Measurements from ENCODE around the gene ANKRD44.

Gene ANKRD44

DNA sequence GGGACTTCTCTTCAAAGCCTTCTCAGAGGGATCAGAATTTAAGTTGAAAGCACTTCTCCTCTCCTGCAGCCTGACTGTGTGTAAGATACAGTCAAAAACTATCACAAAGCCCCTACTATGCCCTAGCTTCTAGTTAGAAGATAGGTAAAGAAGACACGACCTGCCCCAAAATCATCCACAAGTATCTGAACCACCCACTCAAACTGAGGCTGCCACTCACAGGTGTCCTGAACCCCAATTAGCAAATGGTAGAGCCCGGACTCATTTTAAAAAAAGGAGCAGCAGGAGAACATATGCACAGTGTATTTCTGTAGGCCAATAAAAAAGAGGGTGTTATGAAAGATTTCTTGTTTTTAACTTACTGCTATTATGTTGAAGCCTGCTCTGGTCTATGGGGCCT lies 74.4 kb downstream of the ANKRD44 start:
- DNase-seq = no peak

DNA sequence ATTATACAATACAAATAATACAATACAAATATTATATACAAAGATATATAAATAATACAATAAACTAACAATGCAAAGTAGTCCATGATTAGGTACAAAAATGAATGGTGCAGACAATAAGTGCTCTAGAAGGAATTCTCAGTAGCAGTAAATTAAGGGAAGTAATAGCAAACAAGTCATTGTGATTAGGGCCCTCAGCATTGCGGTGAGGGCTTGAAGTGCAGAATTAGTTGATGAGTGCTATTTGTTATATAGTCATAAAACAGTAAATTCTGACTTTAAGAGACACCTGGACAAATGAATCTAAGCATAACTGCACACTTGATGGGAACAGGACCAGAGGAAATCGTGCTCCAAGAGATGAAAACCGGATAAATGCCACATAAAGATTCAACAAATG lies 74.9 kb downstream of the ANKRD44 start:
- no peak for DNase-seq

DNA sequence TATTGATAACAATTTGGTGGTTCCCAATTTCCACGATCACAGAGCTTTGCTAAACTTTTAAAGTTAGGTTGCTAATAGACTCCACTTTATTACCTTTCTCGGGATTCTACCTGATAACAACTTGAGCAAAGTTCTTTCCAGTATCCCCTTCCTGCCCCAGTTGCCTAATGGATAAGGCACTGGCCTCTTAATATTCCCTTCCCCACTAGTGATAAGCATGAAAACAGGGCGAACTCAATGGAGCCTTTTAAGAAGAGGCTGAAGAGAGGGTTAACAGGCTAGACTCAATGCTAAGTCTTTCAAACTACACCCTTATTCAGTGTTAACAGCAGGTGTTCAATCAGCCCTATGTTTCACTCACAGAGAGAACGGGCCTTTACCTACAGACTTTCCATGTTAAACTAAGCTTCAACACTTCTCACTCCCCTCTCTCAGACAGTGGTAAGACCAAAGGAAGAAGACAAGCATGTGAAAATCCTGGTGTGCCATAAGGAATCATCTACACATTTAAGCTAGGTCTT lies 75.8 kb downstream of the ANKRD44 start:
- DNase-seq = no peak

DNA sequence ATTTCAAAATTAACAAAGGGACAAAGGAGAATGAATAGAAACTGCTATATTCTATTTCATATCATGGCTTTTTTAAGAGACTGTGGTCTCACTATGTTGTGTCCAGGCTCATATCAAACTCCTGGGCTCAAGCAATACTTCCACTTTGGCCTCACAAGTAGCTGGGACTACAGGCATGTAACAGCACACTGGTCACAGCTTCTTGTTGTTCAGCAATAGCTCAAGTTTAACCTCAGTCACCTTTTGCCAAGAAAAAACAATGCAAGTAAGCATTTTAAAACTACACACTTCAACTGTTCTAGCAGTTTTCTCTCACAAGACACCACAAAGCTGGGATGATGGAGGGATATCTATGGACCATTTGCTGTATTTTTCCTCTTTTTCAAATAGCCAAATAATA lies 77.1 kb downstream of the ANKRD44 start:
- DNase-seq = no peak

DNA sequence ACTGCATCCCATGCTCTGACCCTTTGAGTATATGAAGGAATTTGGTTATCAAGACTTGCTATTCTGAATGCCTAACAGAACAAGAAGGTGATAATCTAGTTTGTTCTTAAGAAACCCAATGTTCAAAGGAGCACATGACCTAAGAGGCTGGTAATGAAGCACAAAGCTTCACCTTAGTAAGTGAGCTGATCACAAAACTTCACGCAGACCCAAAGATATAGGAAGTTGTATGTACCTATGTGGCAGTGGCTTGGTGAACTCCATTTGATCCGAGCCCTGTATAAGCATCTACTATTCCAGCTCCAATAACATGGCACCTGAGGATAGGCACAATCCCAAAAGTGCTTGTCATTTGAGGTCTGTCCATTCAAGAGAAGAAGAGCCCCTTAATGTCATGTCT lies 78.6 kb downstream of the ANKRD44 start:
- DNase-seq = no peak

DNA sequence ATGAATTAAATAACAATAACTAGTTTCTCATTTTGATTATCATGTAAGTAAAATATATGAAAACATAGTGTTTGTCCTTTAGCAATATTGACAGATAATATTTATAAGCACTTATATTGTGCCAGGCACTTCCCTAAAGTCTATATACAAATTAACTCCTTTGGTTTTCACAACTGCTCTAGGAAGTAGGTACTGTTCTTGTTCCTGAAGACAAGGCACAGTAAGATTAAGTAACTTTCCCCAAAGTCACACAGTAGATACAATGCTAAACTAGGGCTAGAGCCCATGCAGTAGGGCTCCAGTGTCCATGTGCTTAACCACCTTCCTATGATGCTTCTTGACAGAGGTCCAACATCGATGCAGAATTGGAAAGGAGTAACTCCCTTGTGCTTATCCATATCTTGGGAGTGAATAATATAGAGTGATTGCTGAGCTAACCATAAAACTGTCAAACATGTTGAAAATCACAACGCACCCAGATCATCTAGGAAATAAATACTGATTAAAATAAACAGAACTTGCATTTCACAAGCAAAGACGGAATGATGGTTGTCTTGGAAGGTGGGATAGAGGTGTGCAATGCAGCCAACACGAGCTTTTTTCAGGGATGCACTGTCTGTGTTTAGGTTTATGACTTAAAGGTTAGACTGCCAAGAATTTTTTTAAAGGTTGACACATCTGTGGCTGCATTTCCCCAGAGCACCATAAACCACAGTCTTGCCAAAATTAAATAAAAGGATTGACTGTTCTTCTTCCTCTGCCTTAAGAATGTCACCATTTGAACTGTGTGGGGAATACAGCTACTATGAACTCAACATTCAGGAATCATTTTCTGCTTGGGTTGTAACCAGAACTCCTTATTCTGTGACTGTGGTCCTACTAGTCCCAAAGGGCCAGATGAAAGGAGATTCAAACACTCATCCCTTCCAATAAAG lies 80.8 kb downstream of the ANKRD44 start:
- DNase-seq = no peak

DNA sequence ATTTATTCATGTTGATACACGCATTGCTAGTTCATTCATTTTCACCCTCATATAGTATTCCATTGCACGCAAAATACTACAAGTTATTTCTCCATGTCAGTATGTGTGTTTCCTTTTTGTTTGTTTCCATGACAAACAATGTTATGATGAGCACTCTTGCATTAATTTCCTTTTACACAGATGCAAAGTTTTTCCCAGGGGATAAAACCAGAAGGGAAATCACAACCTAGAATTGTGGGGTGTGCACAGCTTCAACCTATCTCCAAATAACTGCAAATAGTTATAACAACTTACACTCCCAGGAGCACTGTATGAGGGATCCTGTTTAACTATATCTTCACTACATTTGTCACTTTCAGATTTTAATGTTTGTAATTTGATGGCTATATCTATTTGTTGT lies 87.1 kb downstream of the ANKRD44 start:
- DNase-seq = no peak

DNA sequence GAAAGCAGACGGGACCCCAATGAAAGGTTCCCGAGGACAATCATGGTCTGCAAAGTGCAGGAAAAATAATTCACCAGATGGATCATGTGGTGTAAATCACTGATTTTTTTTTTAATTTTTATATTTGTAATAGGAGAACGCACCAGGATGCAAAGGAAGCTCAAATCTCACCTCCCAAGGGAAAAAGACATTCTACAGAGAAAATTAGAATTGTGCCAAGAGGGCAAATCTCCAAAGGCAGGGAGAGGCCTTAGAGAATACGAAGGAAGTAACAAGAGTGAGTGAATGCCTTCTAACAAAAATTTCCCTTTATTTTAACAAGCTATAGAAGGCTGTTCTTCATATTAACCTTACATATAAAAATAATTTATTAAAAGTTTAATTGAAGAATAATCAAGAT lies 90.9 kb downstream of the ANKRD44 start:
- no peak for DNase-seq

DNA sequence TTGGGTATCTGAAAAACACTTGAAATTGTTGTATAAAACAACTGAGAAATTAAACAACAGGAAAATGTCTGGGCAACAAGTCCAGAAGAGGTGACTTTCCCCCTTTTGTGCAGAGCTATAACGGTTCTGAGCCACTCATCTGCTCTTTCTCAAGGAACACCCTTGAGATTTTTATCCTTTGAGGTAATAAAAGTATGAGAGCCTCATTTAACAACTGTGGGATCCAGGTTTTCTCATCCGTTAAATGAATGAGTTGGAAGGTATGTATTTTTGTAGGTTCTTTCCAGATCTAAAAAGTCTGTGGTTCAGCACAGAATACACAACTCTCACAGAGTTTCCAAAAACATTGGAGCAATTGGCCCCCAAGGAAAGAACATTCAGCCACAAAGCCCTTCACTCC lies 93.0 kb downstream of the ANKRD44 start:
- DNase-seq = no peak

DNA sequence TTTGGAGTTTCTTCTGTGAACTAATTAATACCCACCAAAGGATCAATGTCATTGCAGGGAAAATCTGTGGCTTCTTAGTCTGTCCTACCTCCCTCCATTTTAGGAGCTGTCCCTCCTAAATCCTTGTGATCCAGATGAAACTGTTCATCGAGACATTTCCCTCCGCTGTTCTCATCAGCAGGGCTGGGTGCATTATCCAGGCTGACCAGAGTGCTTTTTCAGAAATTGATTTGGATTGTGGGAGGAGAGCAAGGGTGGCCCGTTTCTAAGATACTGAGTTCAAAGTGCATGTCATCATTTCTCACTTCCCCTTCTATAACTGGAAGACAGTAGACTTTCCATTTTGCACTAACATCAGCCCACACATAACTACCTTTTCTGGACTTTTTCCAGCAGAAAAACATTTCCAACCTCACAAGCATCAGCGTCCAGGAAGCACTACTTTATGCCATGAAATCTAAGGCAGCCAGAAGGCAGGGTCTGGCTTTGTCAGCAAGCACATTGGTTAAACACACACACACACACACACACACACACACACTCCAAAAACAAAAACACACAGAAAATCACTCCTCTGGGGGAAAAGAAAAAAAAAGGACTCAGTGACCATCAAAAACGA lies 94.1 kb downstream of the ANKRD44 start:
- DNase-seq = no peak

DNA sequence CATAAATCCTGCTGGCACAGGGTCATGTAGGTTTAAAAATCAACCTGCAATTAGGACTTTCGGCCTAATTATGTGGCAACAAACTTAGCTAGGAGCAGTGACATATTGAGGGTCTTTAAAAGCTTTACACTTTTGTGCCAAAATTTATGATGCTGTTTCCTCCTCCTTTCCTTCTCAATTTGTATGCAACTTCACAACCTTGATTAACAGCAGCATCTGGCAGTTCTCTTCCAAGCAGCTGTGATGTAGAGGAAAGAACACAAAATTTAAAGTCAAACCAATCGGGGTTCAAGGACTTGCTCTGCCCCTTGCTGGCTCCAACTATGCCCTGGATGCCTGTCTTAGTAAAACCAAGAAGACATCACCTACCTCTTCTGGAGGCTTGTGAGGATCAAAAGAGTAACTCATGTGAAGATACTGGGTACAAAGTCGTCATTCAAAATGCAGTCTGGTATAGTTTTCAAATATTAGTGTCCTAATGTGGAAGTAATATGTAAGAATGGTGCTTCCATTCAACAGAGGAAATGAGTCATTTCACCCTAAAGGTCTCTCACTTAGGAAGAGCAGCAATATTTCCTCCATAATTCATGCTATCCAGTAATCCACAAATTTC lies 94.7 kb downstream of the ANKRD44 start:
- DNase-seq = no peak

DNA sequence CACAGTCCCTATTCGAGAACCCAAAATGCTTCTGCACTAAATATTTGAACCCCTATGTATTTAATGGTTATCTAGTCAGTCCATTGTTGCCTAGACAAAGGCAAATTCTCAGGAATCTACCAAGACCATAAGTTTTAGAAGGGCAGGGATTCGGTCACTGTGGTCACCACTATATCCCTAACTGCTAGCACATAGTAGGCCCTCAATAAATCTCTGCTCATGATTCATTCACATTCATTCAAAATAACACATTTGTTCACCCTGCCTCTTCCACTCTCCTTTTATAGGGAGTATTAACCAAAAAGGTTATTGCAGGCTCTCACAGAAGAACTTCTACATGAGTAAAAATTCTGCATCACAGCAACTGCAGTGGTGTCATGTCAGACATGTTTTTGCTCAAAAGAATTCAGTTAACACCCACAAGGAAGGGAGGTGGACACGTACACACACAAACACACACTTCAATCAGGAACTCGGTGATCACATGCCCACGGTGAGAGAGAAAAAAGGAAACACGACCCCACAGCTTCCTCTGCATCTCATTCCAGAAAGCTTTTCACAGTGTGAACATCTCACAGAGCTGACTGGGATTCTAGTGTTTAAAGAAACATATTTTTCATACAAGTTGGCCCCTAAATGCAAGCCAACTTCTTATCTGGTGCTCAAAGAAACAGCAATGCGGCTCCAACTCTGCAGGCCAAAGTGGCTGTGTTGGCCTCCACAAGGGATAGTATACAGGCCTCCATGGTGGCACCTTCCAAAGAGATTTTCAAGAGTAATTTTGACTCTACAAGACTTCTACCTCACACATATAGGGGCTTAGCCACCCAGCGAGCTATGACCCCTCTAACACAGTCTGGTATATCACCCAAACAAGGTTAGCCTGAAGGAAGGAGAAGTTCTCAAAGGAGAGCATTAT lies 98.0 kb downstream of the ANKRD44 start:
- no peak for DNase-seq

DNA sequence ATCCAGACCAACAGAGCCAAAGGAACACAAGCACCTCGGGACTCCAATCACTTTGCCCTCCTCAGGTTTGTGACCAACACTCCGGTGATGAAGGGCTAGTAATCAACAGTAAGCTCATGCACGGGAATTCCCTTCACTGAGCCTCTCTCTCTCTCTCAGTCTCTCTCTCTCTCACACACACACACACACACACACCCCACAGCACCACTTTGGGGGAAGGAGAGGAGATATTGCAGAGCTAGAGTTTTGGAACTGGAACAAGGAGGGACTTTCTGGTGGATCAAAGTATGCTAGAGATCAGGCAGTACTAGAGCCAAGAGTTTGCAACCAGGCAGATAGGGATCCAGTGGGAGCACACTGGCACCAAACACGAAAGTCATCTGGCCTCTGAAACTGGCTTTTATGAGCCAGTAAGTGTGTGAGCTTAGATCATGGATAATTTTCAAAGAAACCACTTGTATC lies 98.7 kb downstream of the ANKRD44 start:
- DNase-seq = no peak

DNA sequence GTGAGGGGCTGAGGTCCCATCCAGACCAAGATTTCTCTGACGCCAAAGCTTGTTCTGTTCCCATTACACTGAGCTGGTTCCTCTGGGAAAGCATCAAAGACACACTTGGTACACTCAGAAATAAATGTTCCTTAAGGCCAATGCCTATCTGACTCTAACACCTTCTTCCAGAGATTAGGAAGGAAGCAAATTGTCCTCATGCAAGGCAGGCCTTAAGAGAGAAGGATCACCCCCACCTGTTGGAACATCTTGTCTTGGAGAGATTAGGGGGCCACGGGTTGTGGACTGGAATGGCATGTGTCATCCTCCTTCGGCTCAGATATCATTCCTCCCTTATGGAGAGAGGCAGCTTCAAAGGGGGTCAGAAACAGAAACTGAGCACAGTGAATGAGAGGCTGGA lies 100.2 kb downstream of the ANKRD44 start:
- DNase-seq = no peak

DNA sequence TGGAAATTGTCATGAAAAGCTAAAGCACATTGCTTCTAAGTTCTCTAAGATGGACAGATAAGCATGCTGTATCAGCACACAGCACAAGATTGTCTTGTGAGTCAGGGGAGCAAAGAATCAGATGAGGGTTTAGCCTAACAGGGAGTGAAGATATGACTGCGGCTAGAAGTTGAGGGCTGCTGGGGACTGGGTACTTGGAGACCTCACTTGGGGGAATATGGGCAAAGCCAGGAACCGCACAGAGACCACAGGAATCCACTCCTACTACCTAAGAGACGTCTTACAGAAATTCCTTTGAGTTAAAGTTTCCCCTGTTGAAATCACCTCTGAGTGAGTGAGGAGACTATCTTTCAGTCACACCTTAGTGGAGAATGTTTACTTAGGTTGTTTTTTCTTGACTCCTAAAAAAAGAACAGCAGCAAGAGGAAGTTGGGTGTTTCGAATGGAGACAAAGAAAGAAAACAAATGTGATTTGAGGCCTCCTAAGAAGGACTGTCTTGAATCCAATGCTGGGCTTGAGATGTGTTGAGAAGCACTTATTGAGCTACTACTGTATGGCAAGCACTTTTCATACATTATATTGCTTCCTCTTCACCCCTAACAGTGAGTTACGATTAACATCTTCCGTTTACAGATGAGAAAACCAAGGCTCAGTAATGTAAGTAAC lies 100.7 kb downstream of the ANKRD44 start:
- no peak for DNase-seq

DNA sequence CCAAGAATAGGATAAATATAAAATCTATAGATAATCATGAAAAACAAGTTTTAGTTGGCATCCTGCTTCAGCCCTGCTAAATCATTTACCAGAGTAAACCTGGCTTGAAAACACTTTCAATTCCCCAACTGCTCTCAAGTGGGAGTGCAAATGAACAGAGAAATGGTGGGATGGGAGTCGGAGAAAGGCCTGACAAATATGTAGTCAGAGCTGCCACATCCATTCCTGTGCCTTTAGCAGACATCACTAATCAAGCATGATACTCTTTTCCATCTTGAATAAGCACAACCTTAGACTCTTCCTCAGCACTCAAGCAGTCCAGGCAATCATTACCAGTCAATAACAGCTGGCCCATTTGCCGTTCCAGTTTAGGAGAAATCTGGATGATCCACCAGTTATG lies 101.3 kb downstream of the ANKRD44 start:
- no peak for DNase-seq

DNA sequence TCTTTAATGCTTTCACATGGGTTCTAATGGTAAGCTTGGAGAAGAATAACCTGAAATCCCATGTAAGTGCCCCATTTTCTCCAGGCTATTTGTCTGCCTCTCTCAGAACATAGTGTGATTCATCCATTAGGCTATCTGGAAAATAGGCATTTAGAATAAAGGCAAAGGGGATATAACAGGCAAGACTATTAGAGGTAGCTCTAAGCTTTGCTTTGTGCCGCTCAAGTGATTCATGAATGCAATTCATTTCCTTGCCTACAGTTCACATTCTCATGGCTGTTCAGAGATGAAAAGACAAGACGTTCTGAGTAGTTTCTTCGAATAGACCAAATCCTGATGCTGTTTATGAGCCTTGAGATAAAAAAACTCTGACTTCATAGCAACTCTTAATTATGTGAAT lies 101.7 kb downstream of the ANKRD44 start:
- DNase-seq = no peak

DNA sequence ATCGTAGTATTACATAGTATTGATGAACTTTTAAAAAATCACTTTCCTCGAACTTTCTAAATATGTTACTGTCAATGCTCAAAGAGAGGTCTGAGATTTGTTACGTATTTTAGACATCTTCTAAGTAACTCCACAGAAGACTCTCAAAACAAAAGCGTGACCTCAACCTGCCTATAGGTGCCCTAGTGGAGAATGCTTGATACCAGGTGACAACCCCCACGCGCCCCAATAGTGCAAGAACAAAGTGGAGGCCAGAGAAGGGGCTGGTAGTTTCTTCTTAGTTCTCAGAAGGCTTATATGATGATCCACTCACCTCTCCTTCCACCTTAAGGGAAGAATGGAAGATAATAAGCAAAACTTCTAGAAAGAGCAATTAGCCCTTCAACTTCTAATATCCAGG lies 102.6 kb downstream of the ANKRD44 start:
- DNase-seq = no peak

DNA sequence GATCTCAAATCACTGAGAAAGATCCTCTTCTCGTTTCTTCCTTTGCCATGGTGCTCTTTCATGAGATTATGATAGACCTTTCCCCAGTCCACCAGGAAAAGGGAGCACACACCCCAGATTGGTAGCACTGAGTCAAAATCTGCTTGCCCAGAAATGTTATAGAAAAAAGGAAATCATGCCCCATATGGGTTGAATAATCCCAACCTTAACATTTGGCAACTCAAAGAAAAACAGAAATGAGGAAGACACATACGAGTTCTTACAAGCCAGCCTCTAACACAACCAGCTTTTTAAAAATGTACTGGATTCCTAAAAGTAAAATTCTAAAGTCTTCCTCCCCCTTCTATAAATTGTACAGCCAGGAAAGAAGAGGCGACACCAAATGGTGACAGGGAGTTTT lies 103.0 kb downstream of the ANKRD44 start:
- DNase-seq = no peak

DNA sequence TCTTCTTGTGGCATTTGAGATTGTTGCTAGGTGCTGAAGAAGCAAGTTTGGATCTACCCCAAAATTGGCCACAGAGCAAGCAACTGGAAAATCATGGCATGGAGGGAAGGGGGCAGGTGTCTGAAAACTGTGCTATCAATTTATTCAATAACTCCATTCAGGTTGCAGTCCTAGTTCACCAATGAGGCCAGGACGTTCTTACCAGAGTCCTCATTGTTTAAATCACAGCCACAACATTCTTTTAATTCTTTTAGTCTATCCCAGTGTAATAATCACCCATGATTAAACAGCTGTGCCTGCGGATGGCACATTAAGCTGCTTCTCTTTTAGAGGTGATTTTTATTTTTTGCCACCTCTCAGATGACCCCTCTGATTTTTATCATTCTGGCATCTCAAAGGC lies 103.5 kb downstream of the ANKRD44 start:
- no peak for DNase-seq

DNA sequence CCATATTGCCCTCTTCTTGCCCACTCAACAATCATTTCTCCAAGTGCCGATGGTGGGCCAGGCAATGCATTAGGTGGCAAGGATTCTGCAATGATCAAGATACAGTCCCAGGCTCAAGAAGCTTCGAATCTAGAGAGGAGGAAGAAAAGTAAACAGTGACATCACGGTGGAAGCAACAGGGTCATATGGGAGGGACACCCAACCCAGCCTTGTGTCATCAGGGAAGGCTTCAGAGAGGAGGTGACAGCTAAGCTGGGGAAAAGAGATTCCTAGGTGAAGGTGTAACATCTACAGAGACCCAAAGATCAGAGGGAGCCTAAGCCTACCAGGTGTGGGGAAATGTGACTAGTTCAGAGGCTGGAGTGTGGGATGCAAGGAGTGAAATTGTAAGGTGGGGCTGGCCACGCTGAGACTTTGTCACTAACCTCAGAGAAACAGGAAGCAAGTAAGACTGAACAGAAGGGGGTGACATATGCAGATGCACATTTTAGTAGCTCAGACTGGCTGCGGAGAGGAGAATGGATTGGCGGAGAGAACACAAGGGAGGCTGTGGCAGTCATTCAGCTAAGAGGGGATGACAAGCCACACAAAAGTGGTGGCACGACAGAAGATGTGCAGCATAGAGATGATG lies 104.9 kb downstream of the ANKRD44 start:
- no peak for DNase-seq

All from SIG-M5 (cell line).